HL-60/S4 treated with retinoic acid at 250 ng/mL for 4 days and 3 days (cell line): ENCODE measurements around the gene REEP3.
"Not testable (repeated sequence)": the region's sequence is repeated elsewhere in the genome, so short reads cannot be mapped to it uniquely, and the experiment has no call there.

ENCODE experiments used
- in situ Hi-C: fragments of 300-500 bp; cut with MboI; formaldehyde crosslinking; loops from 2 replicates; pipeline ENCODE4 v1.7.0; 2022; ENCODE audit warnings: low sequenced_read_pairs

The REEP3 gene

GRCh38 chr10:63520500-63521415 is at the start of gene REEP3:
TSS of gene REEP3 (plus strand) at chr10:63521401. CDS start at chr10:63521546, 145 bp downstream.
- in situ Hi-C loops, result no loop called here

- in situ Hi-C loops, result no loop called here
Measured at GRCh38 chr10:63474488-63474887, 46.7 kb upstream of the REEP3 start.

- in situ Hi-C loops, result no loop called here
Measured at GRCh38 chr10:63477927-63478326, 43.3 kb upstream of the REEP3 start.

GRCh38 chr10:63478564-63478963 is 42.6 kb upstream of the REEP3 start:
- in situ Hi-C loops, result no loop called here

GRCh38 chr10:63480237-63480636 is 41.0 kb upstream of the REEP3 start:
- in situ Hi-C loops, result no loop called here

GRCh38 chr10:63481815-63482421 is 39.3 kb upstream of the REEP3 start:
- in situ Hi-C loops, result no loop called here

- in situ Hi-C loops, result no loop called here
Measured at GRCh38 chr10:63483983-63484382, 37.2 kb upstream of the REEP3 start.

- in situ Hi-C loops, result no loop called here
Measured at GRCh38 chr10:63487990-63488389, 33.2 kb upstream of the REEP3 start.

- in situ Hi-C loops, result no loop called here
Measured at GRCh38 chr10:63489838-63490237, 31.4 kb upstream of the REEP3 start.

GRCh38 chr10:63491588-63492316 is 29.4 kb upstream of the REEP3 start:
- in situ Hi-C loops, result no loop called here

GRCh38 chr10:63492317-63492690 is 28.9 kb upstream of the REEP3 start:
- in situ Hi-C loops, result not testable (repeated sequence)

GRCh38 chr10:63493004-63493403 is 28.2 kb upstream of the REEP3 start:
- in situ Hi-C loops, result no loop called here

- in situ Hi-C loops, result no loop called here
Measured at GRCh38 chr10:63494951-63495350, 26.2 kb upstream of the REEP3 start.

- in situ Hi-C loops, result no loop called here
Measured at GRCh38 chr10:63496561-63496960, 24.6 kb upstream of the REEP3 start.

- in situ Hi-C loops, result no loop called here
Measured at GRCh38 chr10:63497321-63497720, 23.9 kb upstream of the REEP3 start.

GRCh38 chr10:63498665-63499064 is 22.5 kb upstream of the REEP3 start:
- in situ Hi-C loops, result no loop called here

GRCh38 chr10:63500551-63500950 is 20.6 kb upstream of the REEP3 start:
- in situ Hi-C loops, result not testable (repeated sequence)

GRCh38 chr10:63501954-63502353 is 19.2 kb upstream of the REEP3 start:
- in situ Hi-C loops, result no loop called here

- in situ Hi-C loops, result no loop called here
Measured at GRCh38 chr10:63502832-63503231, 18.4 kb upstream of the REEP3 start.

- in situ Hi-C loops, result no loop called here
Measured at GRCh38 chr10:63503395-63503794, 17.8 kb upstream of the REEP3 start.

GRCh38 chr10:63504145-63504881 is 16.9 kb upstream of the REEP3 start:
- in situ Hi-C loops, result no loop called here
